Duodenal mucosa (tissue), 2 donors: ENCODE measurements around the gene PKIG.
A peak's percentile ranks its signal among the peaks of the same experiment; 100 is the strongest.

Experiments
- H3K27ac ChIP-seq: one replicate; pipeline ENCODE4 v1.7.0; 2013; ENCODE audit warnings: low read depth, low read length
- H3K27me3 ChIP-seq, 2 donors: one replicate each; pipeline ENCODE4 v1.7.0; 2013; ENCODE audit warnings: low read length in 2 of 2, control low read depth in 1 of 2; ENCODE audit not compliant: insufficient read depth in 2 of 2, control insufficient read depth in 1 of 2
- H3K36me3 ChIP-seq, 2 donors: one replicate each; pipeline ENCODE4 v1.7.0; 2013; ENCODE audit warnings: low read length in 2 of 2, control low read depth in 1 of 2; ENCODE audit not compliant: insufficient read depth in 2 of 2, control insufficient read depth in 1 of 2
- H3K4me1 ChIP-seq, 2 donors: one replicate each; pipeline ENCODE4 v1.7.0; 2013; ENCODE audit warnings: low read length in 2 of 2, control low read depth in 1 of 2; ENCODE audit not compliant: insufficient read depth in 2 of 2, control insufficient read depth in 1 of 2
- H3K4me3 ChIP-seq, 2 donors: one replicate each; pipeline ENCODE4 v1.7.0; 2013; ENCODE audit warnings: low read length in 2 of 2, low read depth in 1 of 2
- H3K9ac ChIP-seq, 2 donors: one replicate each; pipeline ENCODE4 v1.7.0; 2013; ENCODE audit warnings: low read length in 2 of 2, low read depth in 1 of 2
- H3K9me3 ChIP-seq, 2 donors: one replicate each; pipeline ENCODE4 v1.7.0; 2013; ENCODE audit warnings: low read length in 2 of 2, control low read depth in 1 of 2; ENCODE audit not compliant: control insufficient read depth in 1 of 2

The PKIG gene

DNA sequence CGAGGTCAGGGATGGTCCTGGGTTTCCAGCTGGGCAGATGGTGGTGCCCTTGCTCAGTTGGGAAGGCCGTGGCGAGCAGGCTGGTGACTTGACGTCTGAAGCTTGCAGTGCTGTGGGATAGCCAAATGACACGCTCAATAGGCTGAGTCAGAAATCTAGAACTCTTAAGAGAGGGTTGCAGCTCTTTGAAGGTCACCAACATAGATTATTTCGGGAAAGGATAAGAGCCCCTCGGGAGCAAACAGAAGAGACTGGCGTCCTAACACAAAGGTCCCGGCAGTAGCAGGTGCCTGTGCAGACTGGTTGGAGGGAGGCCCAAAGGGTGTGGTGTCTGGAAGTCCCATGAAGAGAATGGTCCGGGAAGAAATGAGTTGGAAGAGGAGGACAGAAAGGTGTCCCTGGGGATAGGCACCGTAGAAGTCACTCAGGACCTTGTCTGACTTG is 18.4 kb downstream of the PKIG start:
- H3K27me3 ChIP-seq: no peaks in the 10 kb centered on the region
- H3K4me3 ChIP-seq: no peak overlapping the region
- H3K9me3 ChIP-seq: no peaks in the 10 kb centered on the region
- no peaks in the 10 kb centered on the region for H3K36me3 ChIP-seq
- peak overlapping the region; percentile 60 for H3K27ac ChIP-seq
- H3K9ac ChIP-seq: peak overlapping the region in 1 of 2 donors; percentile 15
- peaks cover 34 to 39% of the 10 kb centered on the region in 2 donors for H3K4me1 ChIP-seq

DNA sequence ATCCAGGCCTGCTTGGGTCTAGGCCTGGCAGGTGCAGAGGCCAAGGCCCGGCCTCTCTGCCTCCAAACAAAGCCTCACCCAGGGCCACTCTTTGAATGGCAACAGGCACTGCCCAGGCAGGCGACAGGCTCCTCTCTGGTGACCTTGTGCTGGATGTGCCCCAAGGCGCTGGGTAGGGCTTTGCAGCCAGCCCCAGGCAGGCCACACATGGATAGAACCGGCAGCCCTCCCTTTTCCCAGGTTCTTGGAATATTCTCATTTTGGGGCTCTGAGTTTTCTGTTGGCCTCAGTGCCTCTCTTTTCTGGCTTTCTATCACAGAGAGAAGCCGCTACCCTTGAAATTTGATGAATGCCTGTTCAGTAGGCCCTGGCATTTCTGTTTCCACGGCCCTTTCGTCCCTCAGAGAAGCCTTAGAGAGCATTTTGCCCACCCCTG is 18.9 kb downstream of the PKIG start:
- Histone ChIP-seq H3K4me1 (peaks cover 34 to 39% of the 10 kb centered on the region in 2 donors), H3K27me3 (no peaks in the 10 kb centered on the region), H3K9ac (peak overlapping the region in 1 of 2 donors; percentile 15), H3K9me3 (no peaks in the 10 kb centered on the region), H3K36me3 (no peaks in the 10 kb centered on the region), H3K4me3 (no peak overlapping the region), H3K27ac (peak overlapping the region; percentile 60)

DNA sequence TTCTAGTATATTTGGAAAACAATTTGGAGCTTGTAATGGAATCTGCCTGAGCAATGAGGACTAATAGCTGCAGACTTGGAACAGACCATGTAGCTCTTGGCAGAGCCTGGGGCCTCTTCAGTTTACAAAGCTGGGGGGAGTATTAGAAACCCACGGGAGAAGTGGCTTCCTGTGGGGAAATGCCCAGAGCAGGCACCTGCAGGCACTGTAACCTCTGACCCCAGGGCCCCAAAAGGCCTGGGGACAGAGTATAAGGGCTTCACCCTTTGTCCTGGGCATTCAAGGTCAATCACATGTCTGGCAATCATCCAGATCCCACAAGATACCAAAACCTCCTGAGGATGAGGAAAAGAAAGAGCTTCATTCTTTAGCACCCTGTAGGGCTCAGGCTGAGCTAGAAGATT is 19.4 kb downstream of the PKIG start:
- H3K9ac ChIP-seq: peak overlapping the region in 1 of 2 donors; percentile 15
- H3K27me3 ChIP-seq: no peaks in the 10 kb centered on the region
- no peak overlapping the region for H3K4me3 ChIP-seq
- peaks cover 0 to 1% of the 10 kb centered on the region in 2 donors for H3K9me3 ChIP-seq
- H3K4me1 ChIP-seq: peaks cover 34 to 39% of the 10 kb centered on the region in 2 donors
- H3K36me3 ChIP-seq: no peaks in the 10 kb centered on the region
- peak overlapping the region; percentile 60 for H3K27ac ChIP-seq

DNA sequence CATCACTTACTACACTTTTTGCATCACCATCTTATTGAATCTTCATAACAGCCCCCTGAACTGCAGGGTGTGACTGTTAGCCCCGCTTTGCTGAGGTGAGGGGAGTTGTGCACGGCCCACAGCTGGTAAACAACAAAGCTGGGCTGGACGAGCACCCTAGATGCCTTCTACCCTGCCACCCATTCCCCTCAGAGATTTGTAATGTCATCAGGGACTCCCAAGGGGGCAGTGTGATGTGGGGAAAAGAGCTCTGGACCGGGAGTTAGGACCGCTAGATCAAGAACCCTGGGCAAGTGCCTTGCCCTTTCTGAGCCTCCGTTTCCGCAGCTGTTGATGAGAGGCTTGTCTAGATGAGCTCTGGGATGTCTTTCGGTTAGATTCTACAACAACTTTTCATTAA is 20.9 kb downstream of the PKIG start:
- Histone ChIP-seq H3K9ac (no peak overlapping the region), H3K36me3 (no peaks in the 10 kb centered on the region), H3K27me3 (no peaks in the 10 kb centered on the region), H3K4me3 (no peak overlapping the region), H3K9me3 (peaks cover 0 to 3% of the 10 kb centered on the region in 2 donors), H3K4me1 (peaks cover 26 to 29% of the 10 kb centered on the region in 2 donors), H3K27ac (no peak overlapping the region)

DNA sequence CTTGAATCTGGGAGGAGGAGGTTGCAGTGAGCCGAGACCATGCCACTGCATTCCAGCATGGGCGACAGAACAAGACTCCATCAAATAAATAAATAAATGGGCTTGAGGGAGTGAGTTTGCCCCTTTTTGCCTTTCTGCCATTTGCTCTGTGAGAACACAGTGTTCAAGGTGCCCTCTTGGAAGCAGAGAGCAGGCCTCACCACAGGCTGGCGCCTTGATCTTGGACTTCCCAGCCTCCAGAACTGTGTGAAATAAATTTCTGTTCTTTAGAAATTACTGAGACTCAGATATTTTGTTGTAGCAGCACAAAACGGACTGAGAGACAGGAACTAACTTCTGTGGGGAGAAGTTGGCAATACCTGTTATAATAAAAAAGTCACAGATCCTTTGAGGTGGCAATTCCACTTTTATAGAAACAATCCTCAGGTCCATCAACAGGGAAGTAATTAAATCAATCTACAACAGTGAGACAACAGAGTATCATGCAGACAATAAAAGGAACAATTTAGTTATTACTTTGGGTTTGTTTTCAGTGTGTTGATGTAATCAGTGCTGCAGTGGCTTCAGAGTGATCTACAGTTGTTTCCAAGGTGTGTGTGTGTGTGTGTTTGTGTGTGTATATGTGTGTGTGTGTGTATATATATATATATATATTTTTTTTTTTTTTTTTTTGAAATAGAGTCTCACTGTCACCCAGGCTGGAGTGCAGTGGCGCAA is 24.5 kb downstream of the PKIG start:
- Histone ChIP-seq H3K9me3 (peaks cover 0 to 3% of the 10 kb centered on the region in 2 donors), H3K9ac (no peak overlapping the region), H3K4me3 (no peak overlapping the region), H3K27ac (no peak overlapping the region), H3K36me3 (no peaks in the 10 kb centered on the region), H3K27me3 (no peaks in the 10 kb centered on the region), H3K4me1 (peaks cover 20 to 21% of the 10 kb centered on the region in 2 donors)

DNA sequence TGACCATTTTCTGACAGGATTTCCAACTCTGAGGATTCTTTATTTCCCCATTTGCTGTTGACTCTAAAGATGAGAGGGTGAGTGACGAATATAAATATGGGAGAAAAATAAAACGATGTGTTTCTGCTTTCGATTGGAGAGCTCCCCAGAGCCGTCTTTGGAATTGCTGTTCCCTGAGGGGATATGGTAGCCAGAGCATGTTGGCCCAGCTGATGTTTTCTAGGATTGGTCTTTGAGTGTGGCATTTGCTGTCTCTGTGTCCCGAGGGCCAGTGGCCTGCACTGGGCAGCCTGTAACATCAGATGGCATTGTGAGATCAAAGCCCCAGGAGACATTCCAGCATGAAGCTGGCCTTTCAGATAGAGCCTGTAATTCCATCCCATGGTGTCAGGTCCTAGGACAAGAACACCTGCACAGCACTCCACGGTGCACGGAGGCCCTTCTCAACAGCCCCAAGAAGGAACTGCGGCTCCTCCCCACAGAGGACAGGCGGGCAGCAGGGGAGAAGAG is 26.7 kb downstream of the PKIG start:
- Histone ChIP-seq H3K27me3 (no peaks in the 10 kb centered on the region), H3K27ac (peak overlapping the region; percentile 57), H3K4me1 (peaks cover 16% of the 10 kb centered on the region in 2 donors), H3K9me3 (peaks cover 0 to 3% of the 10 kb centered on the region in 2 donors), H3K36me3 (peaks cover 0 to 8% of the 10 kb centered on the region in 2 donors), H3K4me3 (peak overlapping the region; percentile 53 to 67), H3K9ac (peak overlapping the region in 1 of 2 donors; percentile 27)

DNA sequence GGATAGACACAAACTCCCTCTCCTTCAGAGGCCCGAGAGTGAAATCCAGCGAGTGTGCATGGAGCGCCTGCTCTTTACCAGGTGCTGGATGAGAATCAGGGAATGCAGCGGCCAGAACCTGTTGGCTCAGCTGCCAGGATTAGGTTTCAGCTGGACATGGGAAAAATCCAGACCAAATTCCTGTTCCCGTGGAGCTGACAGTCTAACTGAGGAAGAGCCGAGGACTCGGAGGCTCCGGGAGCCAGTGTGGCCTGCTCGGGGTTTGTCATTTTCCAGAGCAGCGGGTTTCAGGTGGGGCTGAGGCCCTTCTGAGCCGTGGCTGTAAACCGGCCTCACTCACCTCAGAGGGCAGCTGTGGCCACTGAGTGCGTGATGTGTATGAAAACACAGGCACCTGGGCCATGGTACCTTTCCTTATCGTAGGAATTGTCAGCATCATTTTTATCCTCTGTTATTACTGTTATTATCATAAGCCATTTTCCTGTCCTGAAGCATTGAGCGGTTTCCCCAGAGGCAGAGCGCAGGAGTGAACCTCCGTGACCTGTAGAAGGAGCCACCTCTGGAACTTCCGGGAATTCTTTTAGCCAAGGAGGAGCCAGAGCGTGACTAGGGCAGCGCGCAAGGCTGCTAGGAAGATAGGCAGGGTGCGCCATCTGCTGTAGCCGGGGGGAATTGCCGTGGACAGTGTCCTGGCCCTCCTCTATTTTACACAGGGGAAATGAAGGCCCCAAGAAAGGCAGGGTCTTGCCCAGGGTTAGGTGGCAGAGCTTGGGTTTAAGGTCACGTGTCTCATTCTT is 27.3 kb downstream of the PKIG start:
- H3K4me1 ChIP-seq: peaks cover 16% of the 10 kb centered on the region in 2 donors
- peak overlapping the region; percentile 53 to 67 for H3K4me3 ChIP-seq
- peak overlapping the region; percentile 57 for H3K27ac ChIP-seq
- H3K9ac ChIP-seq: peak overlapping the region in 1 of 2 donors; percentile 27
- peaks cover 0 to 3% of the 10 kb centered on the region in 2 donors for H3K9me3 ChIP-seq
- no peaks in the 10 kb centered on the region for H3K27me3 ChIP-seq
- H3K36me3 ChIP-seq: peaks cover 0 to 14% of the 10 kb centered on the region in 2 donors

DNA sequence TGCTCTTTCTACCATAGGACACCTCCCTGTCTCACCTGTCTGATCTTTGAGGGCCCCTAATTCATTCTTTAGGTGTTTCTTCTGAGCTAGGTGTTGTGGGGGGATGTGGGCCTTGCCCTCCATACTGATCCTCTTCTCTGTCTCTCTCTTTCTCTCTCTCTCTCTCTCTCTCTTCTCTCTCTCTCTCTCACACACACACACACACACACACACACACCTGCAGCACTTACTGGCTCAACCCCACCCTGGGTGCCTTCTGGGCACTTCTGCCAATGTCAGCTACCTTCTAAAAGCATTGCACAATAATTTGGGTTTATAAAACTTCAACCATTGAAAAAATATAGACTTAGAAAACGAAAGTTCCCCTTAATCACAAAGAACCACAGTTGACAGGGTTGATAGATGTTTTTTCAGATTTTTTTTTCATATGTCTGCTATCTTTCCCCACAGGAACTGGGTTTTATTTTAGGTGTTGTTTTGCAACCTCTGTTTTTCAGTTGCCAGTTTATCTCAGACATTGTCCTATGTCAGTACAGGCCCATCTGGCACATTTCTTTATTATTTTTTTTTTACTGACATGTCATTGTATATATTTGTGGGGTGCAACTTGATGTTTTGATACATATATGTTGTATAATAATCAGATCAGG is 28.1 kb downstream of the PKIG start:
- Histone ChIP-seq H3K27ac (no peak overlapping the region), H3K36me3 (peaks cover 0 to 17% of the 10 kb centered on the region in 2 donors), H3K9ac (peak overlapping the region in 1 of 2 donors; percentile 27), H3K27me3 (no peaks in the 10 kb centered on the region), H3K9me3 (peaks cover 0 to 3% of the 10 kb centered on the region in 2 donors), H3K4me1 (peaks cover 17 to 23% of the 10 kb centered on the region in 2 donors), H3K4me3 (no peak overlapping the region)

DNA sequence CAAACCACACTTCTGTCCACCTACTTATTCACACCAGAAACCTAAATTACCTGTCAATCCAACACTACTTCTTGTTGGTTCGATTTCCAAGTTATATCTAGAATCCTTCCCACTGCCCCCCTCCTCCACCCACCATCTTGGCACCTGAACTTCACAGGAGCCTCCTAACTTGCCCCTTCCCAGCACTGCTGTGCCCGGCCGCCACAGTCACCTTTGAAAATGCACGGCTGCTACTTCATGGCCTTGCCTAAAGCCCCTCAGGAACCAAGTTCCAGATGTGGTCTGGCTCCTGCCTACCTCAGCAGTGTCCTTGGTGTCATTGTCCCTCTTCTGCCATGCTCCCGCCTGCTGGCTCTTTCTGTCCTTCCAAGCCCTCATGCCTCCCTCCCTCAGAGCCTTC is 31.2 kb downstream of the PKIG start:
- peaks cover 46 to 52% of the 10 kb centered on the region in 2 donors for H3K4me1 ChIP-seq
- H3K36me3 ChIP-seq: peaks cover 6 to 43% of the 10 kb centered on the region in 2 donors
- H3K4me3 ChIP-seq: no peak overlapping the region
- no peak overlapping the region for H3K9ac ChIP-seq
- H3K27ac ChIP-seq: no peak overlapping the region
- no peaks in the 10 kb centered on the region for H3K9me3 ChIP-seq
- no peaks in the 10 kb centered on the region for H3K27me3 ChIP-seq
